Panc1 (cell line): ENCODE data around the gene PTPRCAP. TPM values are rescaled to one million over a fixed set of nuclear protein-coding genes. Genes with fewer than 3 reads are reported as not detected.

Source experiments
- ATAC-seq: fragments of 200-7000 bp; cut with Tn5 transposase; 2 replicates; pipeline ENCODE4 v1.9.1; 2020; ENCODE audit warnings: mild to moderate bottlenecking, moderate library complexity
- BruUV-seq: library from RNA; stranded (reverse); fragments of 400-500 nt; replicated peaks from 2 replicates; lab custom pipeline; 2021; lab: Mats Ljungman, UMichigan
- CTCF ChIA-PET: fragments of 300-600 bp; sonication (Branson Sonifier 250); formaldehyde crosslinking; loops from one replicate; lab custom pipeline; 2022; ENCODE audit warnings: antibody characterized with exemption; lab: Charles Lee
- POLR2A ChIA-PET: fragments of 300-600 bp; sonication (Branson Sonifier 250); formaldehyde crosslinking; loops from one replicate; lab custom pipeline; 2022; ENCODE audit warnings: antibody characterized with exemption; lab: Charles Lee
- DNase-seq: peaks from one replicate; pipeline ENCODE4 v3.0.0-alpha.2; 2010; ENCODE audit warnings: low read depth, low spot score
- H3K27ac ChIP-seq: 2 replicates; pipeline ENCODE4 v1.5.1; 2011; ENCODE audit warnings: mild to moderate bottlenecking, low read length, inconsistent platforms
- H3K27me3 ChIP-seq: fragments of 200-500 bp; sonication (Bioruptor generic); 2 replicates; pipeline ENCODE4 v1.6.0; 2014; ENCODE audit warnings: low read length, inconsistent platforms; ENCODE audit not compliant: control insufficient read depth, insufficient read depth
- H3K36me3 ChIP-seq: fragments of 200-500 bp; sonication (Bioruptor generic); 2 replicates; pipeline ENCODE4 v1.5.1; 2014; ENCODE audit warnings: inconsistent platforms, mild to moderate bottlenecking, low read length, moderate library complexity; ENCODE audit not compliant: control insufficient read depth, insufficient read depth
- H3K4me1 ChIP-seq: 2 replicates; pipeline ENCODE4 v1.5.1; 2011; ENCODE audit warnings: inconsistent platforms, mild to moderate bottlenecking, low read length, moderate library complexity; ENCODE audit not compliant: control insufficient read depth, insufficient read depth
- H3K4me3 ChIP-seq, 2 experiments: 2 replicates each; pipeline ENCODE4 v1.5.1; 2011 to 2012; ENCODE audit warnings: low read depth in 2 of 2, low read length in 2 of 2, mild to moderate bottlenecking in 2 of 2, inconsistent platforms in 1 of 2, moderate library complexity in 1 of 2
- H3K9me3 ChIP-seq: fragments of 200-500 bp; sonication (Bioruptor generic); 2 replicates; pipeline ENCODE4 v1.5.1; 2014; ENCODE audit warnings: low read depth, mild to moderate bottlenecking, inconsistent platforms, low read length, moderate library complexity; ENCODE audit not compliant: control insufficient read depth, insufficient read depth
- POLR2AphosphoS5 ChIP-seq: IDR thresholded peaks from 2 replicates; pipeline ENCODE4 v1.6.1; 2012; ENCODE audit warnings: mild to moderate bottlenecking, low read depth, low read length, moderate library complexity
- SIN3A ChIP-seq: IDR thresholded peaks from 2 replicates; pipeline ENCODE4 v1.6.1; 2012; ENCODE audit warnings: low read depth, mild to moderate bottlenecking, low read length, moderate library complexity, borderline replicate concordance; ENCODE audit not compliant: insufficient read depth
- TCF7L2 ChIP-seq: IDR thresholded peaks from 2 replicates; pipeline ENCODE4 v1.6.1; 2011; ENCODE audit warnings: mild to moderate bottlenecking, low read depth, low read length, inconsistent platforms
- in situ Hi-C: cut with HindIII; loops from 2 replicates; pipeline ENCODE4 v1.10.0; 2016; ENCODE audit warnings: low sequenced_read_pairs, low pct_unique_long_range_greater_than_20kb
- intact Hi-C: fragments of 100-400 bp; cut with micrococcal nuclease; formaldehyde crosslinking; loops from one replicate; pipeline ENCODE4 v1.10.0; 2022; ENCODE audit not compliant: unreplicated experiment
- total RNA-seq: library from RNA; stranded (reverse); gene quantifications from one replicate; pipeline ENCODE4 v1.2.1, GENCODE V29; 2021; ENCODE audit not compliant: unreplicated experiment
- TF ChIP-seq, protein P1 (sequence below): fragments of 450-650 bp; IDR thresholded peaks from 2 replicates; pipeline ENCODE4 v1.5.1; 2017; ENCODE audit warnings: mild to moderate bottlenecking
- TF ChIP-seq, protein P2 (sequence below), 2 experiments: IDR thresholded peaks; 2 replicates each; pipeline ENCODE4 v1.6.1; 2011 to 2012; ENCODE audit warnings: low read depth in 2 of 2, control low read depth in 1 of 2, low read length in 1 of 2, mild to moderate bottlenecking in 1 of 2, moderate library complexity in 1 of 2; ENCODE audit not compliant: insufficient read depth in 1 of 2

The PTPRCAP gene
- total RNA-seq, 1 experiment from 2014 or later, result 0.82 TPM

DNA sequence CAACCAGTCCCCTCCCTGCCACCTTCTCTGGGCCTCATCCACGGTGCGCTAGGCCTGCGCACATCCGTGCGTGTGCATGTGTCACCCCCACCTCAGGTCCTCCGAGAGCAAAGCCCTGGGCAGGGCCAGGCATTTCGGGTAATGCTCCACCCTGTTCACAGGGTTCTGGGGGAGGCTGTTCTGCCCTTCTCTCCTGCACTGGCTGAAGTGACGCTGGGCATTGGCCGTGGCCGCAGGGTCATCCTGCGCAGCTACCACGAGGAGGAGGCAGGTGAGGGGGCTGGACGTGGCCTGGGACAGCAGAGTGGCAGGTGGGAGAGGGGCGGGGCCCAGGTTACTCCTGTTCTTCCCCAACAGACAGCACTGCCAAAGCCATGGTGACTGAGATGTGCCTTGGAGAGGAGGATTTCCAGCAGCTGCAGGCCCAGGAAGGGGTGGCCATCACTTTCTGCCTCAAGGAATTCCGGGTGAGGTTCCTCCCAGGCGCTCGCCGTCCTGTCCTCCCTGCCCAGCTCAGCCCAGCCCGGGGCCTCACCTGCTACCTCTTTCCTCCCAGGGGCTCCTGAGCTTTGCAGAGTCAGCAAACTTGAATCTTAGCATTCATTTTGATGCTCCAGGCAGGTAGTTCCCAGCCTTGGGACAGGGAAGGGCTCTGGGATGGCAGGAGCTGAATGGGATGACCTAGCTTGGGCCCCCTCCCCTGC, 41.8 kb downstream of the PTPRCAP start:
- BruUV-seq, result no TSS peak
- Histone ChIP-seq H3K4me3 (no peak overlapping the region), H3K27me3 (no peaks in the 10 kb centered on the region), H3K4me1 (peaks cover 37% of the 10 kb centered on the region), H3K27ac (no peak overlapping the region), H3K36me3 (peaks cover 7% of the 10 kb centered on the region), H3K9me3 (no peaks in the 10 kb centered on the region)
- CTCF ChIA-PET, result interaction anchor here (0.6 kb wide), 1 partner anchor 78 kb away, joined by 3 read pairs; no protein-coding TSS in a partner anchor
- ATAC-seq (no peak), DNase-seq (no peak)
- TF ChIP-seq, protein P1, sequence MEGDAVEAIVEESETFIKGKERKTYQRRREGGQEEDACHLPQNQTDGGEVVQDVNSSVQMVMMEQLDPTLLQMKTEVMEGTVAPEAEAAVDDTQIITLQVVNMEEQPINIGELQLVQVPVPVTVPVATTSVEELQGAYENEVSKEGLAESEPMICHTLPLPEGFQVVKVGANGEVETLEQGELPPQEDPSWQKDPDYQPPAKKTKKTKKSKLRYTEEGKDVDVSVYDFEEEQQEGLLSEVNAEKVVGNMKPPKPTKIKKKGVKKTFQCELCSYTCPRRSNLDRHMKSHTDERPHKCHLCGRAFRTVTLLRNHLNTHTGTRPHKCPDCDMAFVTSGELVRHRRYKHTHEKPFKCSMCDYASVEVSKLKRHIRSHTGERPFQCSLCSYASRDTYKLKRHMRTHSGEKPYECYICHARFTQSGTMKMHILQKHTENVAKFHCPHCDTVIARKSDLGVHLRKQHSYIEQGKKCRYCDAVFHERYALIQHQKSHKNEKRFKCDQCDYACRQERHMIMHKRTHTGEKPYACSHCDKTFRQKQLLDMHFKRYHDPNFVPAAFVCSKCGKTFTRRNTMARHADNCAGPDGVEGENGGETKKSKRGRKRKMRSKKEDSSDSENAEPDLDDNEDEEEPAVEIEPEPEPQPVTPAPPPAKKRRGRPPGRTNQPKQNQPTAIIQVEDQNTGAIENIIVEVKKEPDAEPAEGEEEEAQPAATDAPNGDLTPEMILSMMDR, result no peak
- no peak for TF ChIP-seq TCF7L2
- TF ChIP-seq POLR2AphosphoS5, result no peak
- no peak for TF ChIP-seq SIN3A
- intact Hi-C loops, result no loop called here
- in situ Hi-C loops, result no loop called here
- POLR2A ChIA-PET, result no interaction called here

DNA sequence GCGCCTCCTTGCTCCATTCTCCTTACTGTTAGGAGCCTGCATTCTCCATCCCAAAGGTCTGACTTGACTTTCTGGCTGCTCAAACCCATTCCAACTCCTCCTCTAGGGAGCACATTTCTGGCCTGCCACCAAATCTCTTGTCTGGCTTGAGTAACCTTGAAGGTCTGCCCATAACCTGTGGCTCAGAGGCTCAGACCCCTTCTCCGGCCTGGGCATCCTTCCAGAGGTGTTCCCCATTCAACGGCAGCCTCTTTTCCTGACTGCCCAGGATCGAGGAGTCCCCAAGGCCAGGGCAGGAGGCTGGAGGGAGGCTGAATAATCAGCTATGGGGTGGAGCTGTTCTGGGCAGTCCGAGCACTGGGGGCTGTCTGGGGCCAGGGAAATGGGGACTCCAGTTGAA, 43.5 kb downstream of the PTPRCAP start:
- H3K36me3 ChIP-seq, result peaks cover 7% of the 10 kb centered on the region
- intact Hi-C loops, result no loop called here
- H3K27me3 ChIP-seq, result no peaks in the 10 kb centered on the region
- TF ChIP-seq, protein P2, sequence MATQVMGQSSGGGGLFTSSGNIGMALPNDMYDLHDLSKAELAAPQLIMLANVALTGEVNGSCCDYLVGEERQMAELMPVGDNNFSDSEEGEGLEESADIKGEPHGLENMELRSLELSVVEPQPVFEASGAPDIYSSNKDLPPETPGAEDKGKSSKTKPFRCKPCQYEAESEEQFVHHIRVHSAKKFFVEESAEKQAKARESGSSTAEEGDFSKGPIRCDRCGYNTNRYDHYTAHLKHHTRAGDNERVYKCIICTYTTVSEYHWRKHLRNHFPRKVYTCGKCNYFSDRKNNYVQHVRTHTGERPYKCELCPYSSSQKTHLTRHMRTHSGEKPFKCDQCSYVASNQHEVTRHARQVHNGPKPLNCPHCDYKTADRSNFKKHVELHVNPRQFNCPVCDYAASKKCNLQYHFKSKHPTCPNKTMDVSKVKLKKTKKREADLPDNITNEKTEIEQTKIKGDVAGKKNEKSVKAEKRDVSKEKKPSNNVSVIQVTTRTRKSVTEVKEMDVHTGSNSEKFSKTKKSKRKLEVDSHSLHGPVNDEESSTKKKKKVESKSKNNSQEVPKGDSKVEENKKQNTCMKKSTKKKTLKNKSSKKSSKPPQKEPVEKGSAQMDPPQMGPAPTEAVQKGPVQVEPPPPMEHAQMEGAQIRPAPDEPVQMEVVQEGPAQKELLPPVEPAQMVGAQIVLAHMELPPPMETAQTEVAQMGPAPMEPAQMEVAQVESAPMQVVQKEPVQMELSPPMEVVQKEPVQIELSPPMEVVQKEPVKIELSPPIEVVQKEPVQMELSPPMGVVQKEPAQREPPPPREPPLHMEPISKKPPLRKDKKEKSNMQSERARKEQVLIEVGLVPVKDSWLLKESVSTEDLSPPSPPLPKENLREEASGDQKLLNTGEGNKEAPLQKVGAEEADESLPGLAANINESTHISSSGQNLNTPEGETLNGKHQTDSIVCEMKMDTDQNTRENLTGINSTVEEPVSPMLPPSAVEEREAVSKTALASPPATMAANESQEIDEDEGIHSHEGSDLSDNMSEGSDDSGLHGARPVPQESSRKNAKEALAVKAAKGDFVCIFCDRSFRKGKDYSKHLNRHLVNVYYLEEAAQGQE (IDR thresholded peaks at IDR 0.05; ENCODE audit: insufficient read depth in 1 of 2, low read depth in 2 of 2, low read length in 1 of 2), result no peak
- TF ChIP-seq, protein P1, result no peak
- TF ChIP-seq POLR2AphosphoS5, result no peak
- no peak for TF ChIP-seq TCF7L2
- no peak for TF ChIP-seq SIN3A
- no peak for DNase-seq
- ChIA-PET POLR2A (interaction anchor here (0.7 kb wide), 1 partner anchor 98 kb away, joined by 4 read pairs; no protein-coding TSS in a partner anchor), CTCF (interaction anchor here (0.7 kb wide), 1 partner anchor 43 kb away, joined by 5 read pairs; the partner anchor contains the start of gene PTPRCAP)
- H3K27ac ChIP-seq, result no peak overlapping the region
- no TSS peak for BruUV-seq
- no peak for ATAC-seq
- H3K4me1 ChIP-seq, result peaks cover 31% of the 10 kb centered on the region
- in situ Hi-C loops, result no loop called here
- no peak overlapping the region for H3K4me3 ChIP-seq
- H3K9me3 ChIP-seq, result no peaks in the 10 kb centered on the region
